Liver (tissue), 3 donors: ENCODE results near the gene ADCY3.

Experiments
- SP1 ChIP-seq: IDR thresholded peaks from 2 replicates; pipeline ENCODE4 v1.6.1; 2018; ENCODE audit warnings: antibody characterized with exemption, mild to moderate bottlenecking
- YY1 ChIP-seq: IDR thresholded peaks from 2 replicates; pipeline ENCODE4 v1.6.1; 2016; ENCODE audit warnings: antibody characterized with exemption, mild to moderate bottlenecking
- TF ChIP-seq, protein P1 (sequence below): fragments of 150-350 bp; IDR thresholded peaks from 2 replicates; pipeline ENCODE4 v1.5.1; 2017; ENCODE audit warnings: improper control_type of control experiment, low read depth, low read length; ENCODE audit not compliant: missing input control
- donor health status: healthy.
- donor health status: healthy.

DNA sequence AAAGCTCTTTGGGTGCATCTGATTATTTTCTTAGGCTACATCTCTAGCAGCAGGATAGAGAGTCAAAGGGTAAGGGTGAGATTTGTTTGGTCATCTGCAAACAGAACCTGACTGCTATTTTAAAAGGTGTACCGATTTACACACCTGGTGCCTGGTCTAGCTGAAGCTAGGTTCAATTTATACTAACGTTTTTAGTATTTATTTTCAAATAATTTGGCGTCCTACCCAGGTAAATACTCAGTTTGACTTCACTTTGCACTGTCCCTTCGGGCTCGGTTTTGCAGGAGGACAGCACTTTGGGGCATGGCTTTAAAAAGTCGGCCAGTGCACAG, 127.5 kb downstream of the ADCY3 start:
- no peak for TF ChIP-seq SP1
- TF ChIP-seq, protein P1, sequence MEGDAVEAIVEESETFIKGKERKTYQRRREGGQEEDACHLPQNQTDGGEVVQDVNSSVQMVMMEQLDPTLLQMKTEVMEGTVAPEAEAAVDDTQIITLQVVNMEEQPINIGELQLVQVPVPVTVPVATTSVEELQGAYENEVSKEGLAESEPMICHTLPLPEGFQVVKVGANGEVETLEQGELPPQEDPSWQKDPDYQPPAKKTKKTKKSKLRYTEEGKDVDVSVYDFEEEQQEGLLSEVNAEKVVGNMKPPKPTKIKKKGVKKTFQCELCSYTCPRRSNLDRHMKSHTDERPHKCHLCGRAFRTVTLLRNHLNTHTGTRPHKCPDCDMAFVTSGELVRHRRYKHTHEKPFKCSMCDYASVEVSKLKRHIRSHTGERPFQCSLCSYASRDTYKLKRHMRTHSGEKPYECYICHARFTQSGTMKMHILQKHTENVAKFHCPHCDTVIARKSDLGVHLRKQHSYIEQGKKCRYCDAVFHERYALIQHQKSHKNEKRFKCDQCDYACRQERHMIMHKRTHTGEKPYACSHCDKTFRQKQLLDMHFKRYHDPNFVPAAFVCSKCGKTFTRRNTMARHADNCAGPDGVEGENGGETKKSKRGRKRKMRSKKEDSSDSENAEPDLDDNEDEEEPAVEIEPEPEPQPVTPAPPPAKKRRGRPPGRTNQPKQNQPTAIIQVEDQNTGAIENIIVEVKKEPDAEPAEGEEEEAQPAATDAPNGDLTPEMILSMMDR = no peak
- no peak for TF ChIP-seq YY1
